Panc1 (cell line): ENCODE data around the gene PLB1. TPM values are rescaled to one million over a fixed set of nuclear protein-coding genes. Genes with fewer than 3 reads are reported as not detected.

Experiments used
- ATAC-seq: fragments of 200-7000 bp; cut with Tn5 transposase; 2 replicates; pipeline ENCODE4 v1.9.1; 2020; ENCODE audit warnings: mild to moderate bottlenecking, moderate library complexity
- BruUV-seq: library from RNA; stranded (reverse); fragments of 400-500 nt; replicated peaks from 2 replicates; lab custom pipeline; 2021; lab: Mats Ljungman, UMichigan
- CTCF ChIA-PET: fragments of 300-600 bp; sonication (Branson Sonifier 250); formaldehyde crosslinking; loops from one replicate; lab custom pipeline; 2022; ENCODE audit warnings: antibody characterized with exemption; lab: Charles Lee
- POLR2A ChIA-PET: fragments of 300-600 bp; sonication (Branson Sonifier 250); formaldehyde crosslinking; loops from one replicate; lab custom pipeline; 2022; ENCODE audit warnings: antibody characterized with exemption; lab: Charles Lee
- DNase-seq: peaks from one replicate; pipeline ENCODE4 v3.0.0-alpha.2; 2010; ENCODE audit warnings: low read depth, low spot score
- H3K27ac ChIP-seq: 2 replicates; pipeline ENCODE4 v1.5.1; 2011; ENCODE audit warnings: mild to moderate bottlenecking, low read length, inconsistent platforms
- H3K27me3 ChIP-seq: fragments of 200-500 bp; sonication (Bioruptor generic); 2 replicates; pipeline ENCODE4 v1.6.0; 2014; ENCODE audit warnings: low read length, inconsistent platforms; ENCODE audit not compliant: control insufficient read depth, insufficient read depth
- H3K36me3 ChIP-seq: fragments of 200-500 bp; sonication (Bioruptor generic); 2 replicates; pipeline ENCODE4 v1.5.1; 2014; ENCODE audit warnings: inconsistent platforms, mild to moderate bottlenecking, low read length, moderate library complexity; ENCODE audit not compliant: control insufficient read depth, insufficient read depth
- H3K4me1 ChIP-seq: 2 replicates; pipeline ENCODE4 v1.5.1; 2011; ENCODE audit warnings: inconsistent platforms, mild to moderate bottlenecking, low read length, moderate library complexity; ENCODE audit not compliant: control insufficient read depth, insufficient read depth
- H3K4me3 ChIP-seq, 2 experiments: 2 replicates each; pipeline ENCODE4 v1.5.1; 2011 to 2012; ENCODE audit warnings: low read depth in 2 of 2, low read length in 2 of 2, mild to moderate bottlenecking in 2 of 2, inconsistent platforms in 1 of 2, moderate library complexity in 1 of 2
- H3K9me3 ChIP-seq: fragments of 200-500 bp; sonication (Bioruptor generic); 2 replicates; pipeline ENCODE4 v1.5.1; 2014; ENCODE audit warnings: low read depth, mild to moderate bottlenecking, inconsistent platforms, low read length, moderate library complexity; ENCODE audit not compliant: control insufficient read depth, insufficient read depth
- CTCF ChIP-seq: fragments of 450-650 bp; IDR thresholded peaks from 2 replicates; pipeline ENCODE4 v1.5.1; 2017; ENCODE audit warnings: mild to moderate bottlenecking
- POLR2AphosphoS5 ChIP-seq: IDR thresholded peaks from 2 replicates; pipeline ENCODE4 v1.6.1; 2012; ENCODE audit warnings: mild to moderate bottlenecking, low read depth, low read length, moderate library complexity
- REST ChIP-seq, 2 experiments: IDR thresholded peaks; 2 replicates each; pipeline ENCODE4 v1.6.1; 2011 to 2012; ENCODE audit warnings: low read depth in 2 of 2, control low read depth in 1 of 2, low read length in 1 of 2, mild to moderate bottlenecking in 1 of 2, moderate library complexity in 1 of 2; ENCODE audit not compliant: insufficient read depth in 1 of 2
- SIN3A ChIP-seq: IDR thresholded peaks from 2 replicates; pipeline ENCODE4 v1.6.1; 2012; ENCODE audit warnings: low read depth, mild to moderate bottlenecking, low read length, moderate library complexity, borderline replicate concordance; ENCODE audit not compliant: insufficient read depth
- TCF7L2 ChIP-seq: IDR thresholded peaks from 2 replicates; pipeline ENCODE4 v1.6.1; 2011; ENCODE audit warnings: mild to moderate bottlenecking, low read depth, low read length, inconsistent platforms
- in situ Hi-C: cut with HindIII; loops from 2 replicates; pipeline ENCODE4 v1.10.0; 2016; ENCODE audit warnings: low sequenced_read_pairs, low pct_unique_long_range_greater_than_20kb
- intact Hi-C: fragments of 100-400 bp; cut with micrococcal nuclease; formaldehyde crosslinking; loops from one replicate; pipeline ENCODE4 v1.10.0; 2022; ENCODE audit not compliant: unreplicated experiment
- total RNA-seq: library from RNA; stranded (reverse); gene quantifications from one replicate; pipeline ENCODE4 v1.2.1, GENCODE V29; 2021; ENCODE audit not compliant: unreplicated experiment

The PLB1 gene
- total RNA-seq, 1 experiment from 2014 or later = 0.80 TPM

GRCh38 chr2:28538134-28538533 is 42.3 kb downstream of the PLB1 start:
- DNase-seq (no peak), ATAC-seq (no peak)
- no peaks in the 10 kb centered on the region for H3K9me3 ChIP-seq
- in situ Hi-C loops (no loop called here), intact Hi-C loops (no loop called here)
- no peak overlapping the region for H3K27ac ChIP-seq
- H3K4me1 ChIP-seq = no peaks in the 10 kb centered on the region
- POLR2A ChIA-PET = no interaction called here
- TF ChIP-seq CTCF = no peak
- TF ChIP-seq REST (IDR thresholded peaks at IDR 0.05; ENCODE audit: insufficient read depth in 1 of 2, low read depth in 2 of 2, low read length in 1 of 2) = no peak
- TF ChIP-seq TCF7L2 = no peak
- no peak for TF ChIP-seq SIN3A
- TF ChIP-seq POLR2AphosphoS5 = no peak
- no peaks in the 10 kb centered on the region for H3K27me3 ChIP-seq
- no TSS peak for BruUV-seq
- no peaks in the 10 kb centered on the region for H3K36me3 ChIP-seq
- CTCF ChIA-PET = interaction anchor here (0.6 kb wide), 1 partner anchor 32 kb away, joined by 3 read pairs; no protein-coding TSS in a partner anchor
- H3K4me3 ChIP-seq = no peak overlapping the region

GRCh38 chr2:28538652-28539051 is 42.8 kb downstream of the PLB1 start:
- no peak for ATAC-seq
- no peaks in the 10 kb centered on the region for H3K4me1 ChIP-seq
- ChIA-PET POLR2A (no interaction called here), CTCF (interaction anchor here (0.6 kb wide), 1 partner anchor 33 kb away, joined by 3 read pairs; no protein-coding TSS in a partner anchor)
- in situ Hi-C loops = no loop called here
- no peak for TF ChIP-seq CTCF
- no peak for TF ChIP-seq POLR2AphosphoS5
- no peak for TF ChIP-seq REST (IDR thresholded peaks at IDR 0.05; ENCODE audit: insufficient read depth in 1 of 2, low read depth in 2 of 2, low read length in 1 of 2)
- no peak for TF ChIP-seq TCF7L2
- TF ChIP-seq SIN3A = no peak
- no peak for DNase-seq
- intact Hi-C loops = no loop called here
- no peak overlapping the region for H3K27ac ChIP-seq
- BruUV-seq = no TSS peak
- no peaks in the 10 kb centered on the region for H3K9me3 ChIP-seq
- no peaks in the 10 kb centered on the region for H3K36me3 ChIP-seq
- H3K4me3 ChIP-seq = no peak overlapping the region
- H3K27me3 ChIP-seq = no peaks in the 10 kb centered on the region
